BE2C (cell line): ENCODE data around the gene LARP4B.

Source experiments
- DNase-seq: peaks from one replicate; pipeline ENCODE4 v3.0.0-alpha.2; 2020
- H3K27me3 ChIP-seq: fragments of 250-450 bp; sonication (Bioruptor Pico); 2 replicates; pipeline ENCODE4 v1.5.1; 2020; ENCODE audit warnings: mild to moderate bottlenecking
- H3K36me3 ChIP-seq: fragments of 250-450 bp; sonication (Bioruptor Pico); 2 replicates; pipeline ENCODE4 v1.5.1; 2020; ENCODE audit warnings: mild to moderate bottlenecking
- H3K4me1 ChIP-seq: fragments of 250-450 bp; sonication (Bioruptor Pico); 2 replicates; pipeline ENCODE4 v1.5.1; 2020
- H3K4me3 ChIP-seq: 2 replicates; pipeline ENCODE4 v1.5.1; 2011; ENCODE audit warnings: low read depth, low read length
- H3K9me3 ChIP-seq: fragments of 250-450 bp; sonication (Bioruptor Pico); 2 replicates; pipeline ENCODE4 v1.5.1; 2020
- CTCF ChIP-seq: IDR thresholded peaks from 2 replicates; pipeline ENCODE4 v1.5.1; 2012; ENCODE audit warnings: mild to moderate bottlenecking, low read depth, low read length

Gene LARP4B

GRCh38 chr10:905503-905902 is 26.0 kb downstream of the LARP4B start:
- Histone ChIP-seq H3K4me1 (no peaks in the 10 kb centered on the region), H3K4me3 (no peak overlapping the region), H3K27me3 (no peaks in the 10 kb centered on the region), H3K36me3 (peaks cover 11% of the 10 kb centered on the region), H3K9me3 (no peaks in the 10 kb centered on the region)
- TF ChIP-seq CTCF = no peak
- DNase-seq = no peak

DNA sequence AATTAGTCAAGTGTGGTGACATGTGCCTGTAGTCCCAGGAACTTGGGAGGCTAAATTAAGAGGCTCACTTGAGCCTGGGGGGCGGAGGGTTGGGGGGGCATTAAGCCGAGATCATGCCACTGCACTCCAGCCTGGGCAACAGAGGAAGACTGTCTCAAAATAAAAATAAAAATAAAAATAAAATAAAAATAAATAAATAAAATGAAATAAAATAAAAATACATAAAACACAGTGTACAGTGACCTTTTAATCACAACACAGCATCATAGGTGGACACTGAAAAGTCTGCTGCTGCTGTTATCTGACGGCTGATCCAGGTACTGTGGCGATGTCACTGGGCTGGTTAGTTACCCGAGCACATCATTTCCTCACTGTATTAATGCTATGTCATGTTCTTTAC is 27.1 kb downstream of the LARP4B start:
- H3K4me1 ChIP-seq = no peaks in the 10 kb centered on the region
- TF ChIP-seq CTCF = no peak
- DNase-seq = no peak
- no peak overlapping the region for H3K4me3 ChIP-seq
- peaks cover 11% of the 10 kb centered on the region for H3K36me3 ChIP-seq
- no peaks in the 10 kb centered on the region for H3K27me3 ChIP-seq
- H3K9me3 ChIP-seq = no peaks in the 10 kb centered on the region

- no peaks in the 10 kb centered on the region for H3K27me3 ChIP-seq
Observed at GRCh38 chr10:898141-898540, 33.4 kb downstream of the LARP4B start.

DNA sequence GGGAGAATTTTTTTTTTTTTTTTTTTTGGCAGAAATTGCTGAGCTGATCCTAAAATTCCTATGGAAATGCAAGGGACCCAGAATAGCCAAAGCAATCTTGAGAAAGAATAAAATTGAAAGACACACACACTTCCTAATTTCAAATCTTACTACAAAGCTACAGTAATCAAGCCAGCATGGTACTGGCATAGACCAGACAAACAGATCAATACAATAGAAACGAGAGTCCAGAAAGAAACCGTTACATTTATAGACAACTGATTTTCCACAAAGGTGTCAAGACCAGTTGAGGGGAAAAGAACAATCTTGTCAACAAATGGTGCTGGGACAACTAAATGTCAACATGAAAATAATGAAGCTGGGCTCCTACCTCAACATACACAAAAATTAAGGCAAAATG is 34.5 kb downstream of the LARP4B start:
- TF ChIP-seq CTCF = no peak
- Histone ChIP-seq H3K9me3 (no peaks in the 10 kb centered on the region), H3K4me1 (no peaks in the 10 kb centered on the region; the same call in 1 of the 2 replicates), H3K27me3 (no peaks in the 10 kb centered on the region), H3K36me3 (no peaks in the 10 kb centered on the region), H3K4me3 (no peak overlapping the region)
- no peak for DNase-seq

More at GRCh38 chr10:898141-898540, 33.4 kb downstream of the LARP4B start:
- Histone ChIP-seq H3K4me1 (no peaks in the 10 kb centered on the region; the same call in 1 of the 2 replicates), H3K36me3 (no peaks in the 10 kb centered on the region), H3K4me3 (no peak overlapping the region), H3K9me3 (no peaks in the 10 kb centered on the region)
- no peak for DNase-seq
- no peak for TF ChIP-seq CTCF

- no peaks in the 10 kb centered on the region; the same call in 1 of the 2 replicates for H3K4me1 ChIP-seq
- no peaks in the 10 kb centered on the region for H3K36me3 ChIP-seq
- H3K27me3 ChIP-seq = no peaks in the 10 kb centered on the region
- DNase-seq = no peak
- H3K9me3 ChIP-seq = no peaks in the 10 kb centered on the region
- TF ChIP-seq CTCF = no peak
- no peak overlapping the region for H3K4me3 ChIP-seq
Observed at GRCh38 chr10:895324-895723, 36.2 kb downstream of the LARP4B start.

- peaks cover 42% of the 10 kb centered on the region for H3K36me3 ChIP-seq
- TF ChIP-seq CTCF = no peak
- no peaks in the 10 kb centered on the region for H3K27me3 ChIP-seq
- H3K4me3 ChIP-seq = no peak overlapping the region
- no peaks in the 10 kb centered on the region for H3K4me1 ChIP-seq
- H3K9me3 ChIP-seq = no peaks in the 10 kb centered on the region
- no peak for DNase-seq
Observed at GRCh38 chr10:878895-879294, 52.6 kb downstream of the LARP4B start.
